HCT116 (cell line): ENCODE measurements around the gene ZNF579.

Source experiments
- CTCF ChIP-seq, 3 experiments: fragments of 200-600 bp in 1 of 3; sonication (generic) in 1 of 3; IDR thresholded peaks in 2 of 3; conservative IDR thresholded peaks in 1 of 3; 2 replicates each; pipeline ENCODE4 v1.5.1; 2012 to 2017; ENCODE audit warnings: low read depth in 2 of 3, low read length in 2 of 3, antibody characterized with exemption in 1 of 3, borderline replicate concordance in 1 of 3, control low read depth in 1 of 3, mild to moderate bottlenecking in 1 of 3, mixed read lengths in 1 of 3, mixed run types in 1 of 3, moderate library complexity in 1 of 3; ENCODE audit not compliant: insufficient read depth in 1 of 3
- EZH2 ChIP-seq: fragments of 200-600 bp; sonication (generic); IDR thresholded peaks from 2 replicates; pipeline ENCODE4 v1.6.1; 2017; ENCODE audit warnings: antibody characterized with exemption, mixed run types

- no peak for TF ChIP-seq EZH2
- TF ChIP-seq CTCF (IDR thresholded peaks at IDR 0.05 in 2 of 3, conservative IDR thresholded peaks at IDR 0.05 in 1 of 3; ENCODE audit: borderline replicate concordance in 1 of 3, insufficient read depth in 1 of 3, low read depth in 2 of 3, low read length in 2 of 3), result no peak
Observed at GRCh38 chr19:55546822-55547614, 33.6 kb downstream of the ZNF579 start.
